CD14-positive monocyte (primary cell): ENCODE results near the gene TNPO1. TPM values are rescaled to one million over a fixed set of nuclear protein-coding genes. Genes with fewer than 3 reads are reported as not detected.

Source experiments
- DNase-seq, 3 donors: peaks; one replicate each; pipeline ENCODE4 v3.0.0-alpha.2; 2011 to 2022
- H2AFZ ChIP-seq: 2 replicates; pipeline ENCODE4 v1.6.0; 2012; ENCODE audit warnings: mild to moderate bottlenecking, low read depth, low read length, inconsistent platforms; ENCODE audit not compliant: insufficient read depth, poor library complexity, severe bottlenecking
- H3K27ac ChIP-seq, 2 donors: 1 replicate in 1 of 2; 2 replicates in 1 of 2; pipeline ENCODE4 v1.5.1; 2012 to 2013; ENCODE audit warnings: low read length in 2 of 2, control low read depth in 1 of 2, inconsistent platforms in 1 of 2, low read depth in 1 of 2, mild to moderate bottlenecking in 1 of 2
- H3K27me3 ChIP-seq, 2 donors: one replicate each; pipeline versions ENCODE4 v1.6.0 to v1.6.1; 2011 to 2013; ENCODE audit warnings: low read length in 2 of 2; ENCODE audit not compliant: control insufficient read depth in 2 of 2, insufficient read depth in 2 of 2
- H3K36me3 ChIP-seq, 2 donors: replicated peaks in 1 of 2; 1 replicate in 1 of 2; 2 replicates in 1 of 2; pipeline versions ENCODE4 v1.5.1 to v1.6.1; 2012 to 2013; ENCODE audit warnings: low read length in 2 of 2, control low read depth in 1 of 2, inconsistent platforms in 1 of 2, mild to moderate bottlenecking in 1 of 2; ENCODE audit not compliant: insufficient read depth in 2 of 2, control insufficient read depth in 1 of 2
- H3K4me1 ChIP-seq, 2 donors: 1 replicate in 1 of 2; 2 replicates in 1 of 2; pipeline versions ENCODE4 v1.5.1 to v1.6.1; 2012 to 2013; ENCODE audit warnings: low read length in 2 of 2, control low read depth in 1 of 2, inconsistent platforms in 1 of 2, mild to moderate bottlenecking in 1 of 2, moderate library complexity in 1 of 2; ENCODE audit not compliant: insufficient read depth in 2 of 2, control insufficient read depth in 1 of 2
- H3K4me2 ChIP-seq: replicated peaks from 2 replicates; pipeline ENCODE3; 2012; ENCODE audit warnings: low read length, moderate library complexity, mild to moderate bottlenecking; ENCODE audit not compliant: poor library complexity, severe bottlenecking; ENCODE audit errors: extremely low read depth
- H3K4me3 ChIP-seq, 3 experiments: fragments of 200-600 bp in 1 of 3; sonication (generic) in 1 of 3; replicated peaks in 1 of 3; 1 replicate in 2 of 3; 2 replicates in 1 of 3; pipeline ENCODE4 v1.5.1; 2011 to 2013; ENCODE audit warnings: low read length in 3 of 3, mild to moderate bottlenecking in 3 of 3, control low read depth in 2 of 3, low read depth in 2 of 3, inconsistent platforms in 1 of 3, moderate library complexity in 1 of 3
- H3K79me2 ChIP-seq: 2 replicates; pipeline ENCODE4 v1.6.0; 2012; ENCODE audit warnings: mild to moderate bottlenecking, control low read depth, inconsistent platforms, low read length, moderate library complexity; ENCODE audit not compliant: insufficient read depth
- H3K9ac ChIP-seq: 2 replicates; pipeline ENCODE4 v1.6.0; 2017; ENCODE audit warnings: low read length, mild to moderate bottlenecking; ENCODE audit not compliant: insufficient read depth, poor library complexity, severe bottlenecking
- H3K9me3 ChIP-seq, 2 donors: replicated peaks in 1 of 2; 1 replicate in 1 of 2; 2 replicates in 1 of 2; pipeline versions ENCODE4 v1.5.1 to v1.6.1; 2012 to 2013; ENCODE audit warnings: low read length in 2 of 2, control low read depth in 1 of 2; ENCODE audit not compliant: control insufficient read depth in 1 of 2, insufficient read depth in 1 of 2
- H4K20me1 ChIP-seq: 2 replicates; pipeline ENCODE4 v1.6.0; 2012; ENCODE audit warnings: mild to moderate bottlenecking, low read length, control low read depth, moderate library complexity; ENCODE audit not compliant: insufficient read depth
- H3K27ac Mint-ChIP-seq, 7 donors: one replicate each; pipeline ENCODE4 v1.8.0; 2020; ENCODE audit warnings: mild to moderate bottlenecking in 7 of 7, mixed read lengths in 7 of 7, moderate library complexity in 6 of 7, inconsistent platforms in 2 of 7
- H3K27me3 Mint-ChIP-seq, 3 donors: one replicate each; pipeline ENCODE4 v1.8.0; 2021 to 2022; ENCODE audit warnings: low read depth in 3 of 3, mild to moderate bottlenecking in 3 of 3, mixed read lengths in 3 of 3, moderate library complexity in 3 of 3, inconsistent platforms in 1 of 3
- H3K36me3 Mint-ChIP-seq, 2 donors: one replicate each; pipeline ENCODE4 v1.8.0; 2020; ENCODE audit warnings: mixed read lengths in 2 of 2, inconsistent platforms in 1 of 2, mild to moderate bottlenecking in 1 of 2
- H3K4me1 Mint-ChIP-seq: one replicate; pipeline ENCODE4 v1.8.0; 2020; ENCODE audit warnings: mild to moderate bottlenecking, mixed read lengths
- H3K4me3 Mint-ChIP-seq, 2 donors: one replicate each; pipeline ENCODE4 v1.8.0; 2020; ENCODE audit warnings: mild to moderate bottlenecking in 2 of 2, mixed read lengths in 2 of 2, moderate library complexity in 1 of 2
- H3K9me3 Mint-ChIP-seq, 7 donors: one replicate each; pipeline ENCODE4 v1.8.0; 2020 to 2022; ENCODE audit warnings: mixed read lengths in 7 of 7, mild to moderate bottlenecking in 6 of 7, moderate library complexity in 6 of 7, inconsistent platforms in 2 of 7
- CTCF ChIP-seq: fragments of 200-600 bp; IDR thresholded peaks from one replicate; pipeline ENCODE4 v1.8.0; 2022; ENCODE audit warnings: antibody characterized with exemption, mild to moderate bottlenecking
- WGBS: methylation state at CpG from one replicate; pipeline ENCODE4 v1.1.5; 2013; ENCODE audit warnings: missing lambda C conversion rate; ENCODE audit not compliant: insufficient coverage; 5-methylcytosine and 5-hydroxymethylcytosine counted together
- intact Hi-C, 2 donors: fragments of 100-400 bp; cut with micrococcal nuclease; formaldehyde crosslinking; loops; one replicate each; pipeline versions ENCODE4 v1.15.0 to v1.15.1; 2023
- polyA plus RNA-seq, 3 donors: library from polyadenylated mRNA; depleted of rRNA in 1 of 3; unstranded in 2 of 3; stranded (reverse) in 1 of 3; fragments of 300-500 nt in 2 of 3; fragments of >200 nt in 1 of 3; fragmentation: Illumina TruSeq in 2 of 3; gene quantifications; 1 replicate in 2 of 3; 2 replicates in 1 of 3; pipeline ENCODE4 v1.2.3, GENCODE V29; 2012 to 2021

Gene TNPO1
- polyA plus RNA-seq, 3 donors, result 9.3 to 28.1 (median 26.3) TPM

- Histone ChIP-seq H4K20me1 (peaks cover 36% of the 10 kb centered on the region), H3K4me3 (no peak overlapping the region), H3K79me2 (peaks cover 57% of the 10 kb centered on the region), H3K9me3 (no peaks in the 10 kb centered on the region), H3K4me2 (no peak overlapping the region), H3K27ac (no peak overlapping the region), H3K27me3 (no peaks in the 10 kb centered on the region), H3K4me1 (peaks cover 38 to 68% of the 10 kb centered on the region in 2 donors), H2AFZ (no peak overlapping the region), H3K9ac (no peak overlapping the region), H3K36me3 (peaks cover under 1 to 3% of the 10 kb centered on the region in 2 donors)
- no CpG with 5 or more reads among the region's 2 CpGs for WGBS
- Mint-ChIP-seq H3K4me3 (no peak overlapping the region), H3K9me3 (no peaks in the 10 kb centered on the region), H3K4me1 (peaks cover 51% of the 10 kb centered on the region), H3K27me3 (peaks cover 0 to 4% (median 0%) of the 10 kb centered on the region in 3 donors), H3K27ac (no peak overlapping the region), H3K36me3 (peaks cover 0 to 3% of the 10 kb centered on the region in 2 donors)
- intact Hi-C loops, result loop anchor here in 1 of 2 donors (10.0 kb wide), 1 partner anchor 252 kb away; no protein-coding TSS in a partner anchor
- no peak for DNase-seq
- TF ChIP-seq CTCF, result no peak
Measured at GRCh38 chr5:72846483-72846882, 30.0 kb downstream of the TNPO1 start.

GRCh38 chr5:72847439-72847838 is 31.0 kb downstream of the TNPO1 start:
- TF ChIP-seq CTCF, result no peak
- H3K79me2 ChIP-seq, result peaks cover 62% of the 10 kb centered on the region
- H3K4me1 Mint-ChIP-seq, result peaks cover 53% of the 10 kb centered on the region
- H3K9me3 Mint-ChIP-seq, result no peaks in the 10 kb centered on the region
- H2AFZ ChIP-seq, result no peak overlapping the region
- peaks cover 42% of the 10 kb centered on the region for H4K20me1 ChIP-seq
- H3K27me3 ChIP-seq, result no peaks in the 10 kb centered on the region
- H3K9me3 ChIP-seq, result no peaks in the 10 kb centered on the region
- H3K4me3 ChIP-seq, result peak overlapping the region in 1 of 3 experiments; percentile 99
- peaks cover under 1 to 6% of the 10 kb centered on the region in 2 donors for H3K36me3 Mint-ChIP-seq
- DNase-seq, result no peak
- peaks cover 36 to 65% of the 10 kb centered on the region in 2 donors for H3K4me1 ChIP-seq
- peak overlapping the region in 1 of 2 donors; percentile 95 for H3K27ac ChIP-seq
- WGBS, result no CpG with 5 or more reads among the region's 3 CpGs
- peaks cover 4 to 13% of the 10 kb centered on the region in 2 donors for H3K36me3 ChIP-seq
- H3K27me3 Mint-ChIP-seq, result peaks cover 0 to 4% (median 0%) of the 10 kb centered on the region in 3 donors
- intact Hi-C loops, result loop anchor here in 1 of 2 donors (10.0 kb wide), 1 partner anchor 253 kb away; no protein-coding TSS in a partner anchor
- peak overlapping the region in 6 of 7 donors; percentile 92 to 97 (median 97) for H3K27ac Mint-ChIP-seq
- H3K4me2 ChIP-seq, result peak overlapping the region; percentile 93
- H3K9ac ChIP-seq, result peak overlapping the region; percentile 92
- peak overlapping the region; percentile 98 for H3K4me3 Mint-ChIP-seq
